Bronchus fibroblast of lung (primary cell): ENCODE results near the gene PMF1. TPM values are rescaled to one million over a fixed set of nuclear protein-coding genes. Genes with fewer than 3 reads are reported as not detected.

Experiments used
- total RNA-seq: library from RNA; depleted of rRNA; stranded (reverse); fragments of >200 nt; gene quantifications from 2 replicates; pipeline ENCODE4 v1.2.3, GENCODE V29; 2015

The PMF1 gene, protein sequence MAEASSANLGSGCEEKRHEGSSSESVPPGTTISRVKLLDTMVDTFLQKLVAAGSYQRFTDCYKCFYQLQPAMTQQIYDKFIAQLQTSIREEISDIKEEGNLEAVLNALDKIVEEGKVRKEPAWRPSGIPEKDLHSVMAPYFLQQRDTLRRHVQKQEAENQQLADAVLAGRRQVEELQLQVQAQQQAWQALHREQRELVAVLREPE
- total RNA-seq, result 78.7 and 84.4 TPM in 2 replicates

DNA sequence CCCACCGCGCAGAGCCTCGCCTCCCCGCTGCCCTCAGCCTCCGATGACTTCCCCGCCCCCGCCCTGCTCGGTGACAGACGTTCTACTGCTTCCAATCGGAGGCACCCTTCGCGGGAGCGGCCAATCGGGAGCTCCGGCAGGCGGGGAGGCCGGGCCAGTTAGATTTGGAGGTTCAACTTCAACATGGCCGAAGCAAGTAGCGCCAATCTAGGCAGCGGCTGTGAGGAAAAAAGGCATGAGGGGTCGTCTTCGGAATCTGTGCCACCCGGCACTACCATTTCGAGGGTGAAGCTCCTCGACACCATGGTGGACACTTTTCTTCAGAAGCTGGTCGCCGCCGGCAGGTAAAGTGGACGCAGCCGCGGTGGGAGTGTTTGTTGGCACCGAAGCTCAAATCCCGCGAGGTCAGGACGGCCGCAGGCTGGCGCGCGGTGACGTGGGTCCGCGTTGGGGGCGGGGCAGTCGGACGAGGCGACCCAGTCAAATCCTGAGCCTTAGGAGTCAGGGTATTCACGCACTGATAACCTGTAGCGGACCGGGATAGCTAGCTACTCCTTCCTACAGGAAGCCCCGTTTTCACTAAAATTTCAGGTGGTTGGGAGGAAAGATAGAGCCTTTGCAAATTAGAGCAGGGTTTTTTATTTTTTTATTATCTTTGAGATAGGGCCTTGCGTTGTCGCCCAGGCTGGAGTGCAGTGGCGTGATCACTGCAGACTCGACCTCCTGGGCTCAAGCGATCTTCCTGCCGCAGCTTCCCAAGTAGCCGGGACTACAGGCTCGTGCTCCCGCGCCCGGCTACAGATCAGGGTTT lies at the start of gene PMF1:
PMF1 (plus strand) TSS at position 175 of the 811 bp plus-strand sequence; CDS start at position 184, 9 bp downstream.

DNA sequence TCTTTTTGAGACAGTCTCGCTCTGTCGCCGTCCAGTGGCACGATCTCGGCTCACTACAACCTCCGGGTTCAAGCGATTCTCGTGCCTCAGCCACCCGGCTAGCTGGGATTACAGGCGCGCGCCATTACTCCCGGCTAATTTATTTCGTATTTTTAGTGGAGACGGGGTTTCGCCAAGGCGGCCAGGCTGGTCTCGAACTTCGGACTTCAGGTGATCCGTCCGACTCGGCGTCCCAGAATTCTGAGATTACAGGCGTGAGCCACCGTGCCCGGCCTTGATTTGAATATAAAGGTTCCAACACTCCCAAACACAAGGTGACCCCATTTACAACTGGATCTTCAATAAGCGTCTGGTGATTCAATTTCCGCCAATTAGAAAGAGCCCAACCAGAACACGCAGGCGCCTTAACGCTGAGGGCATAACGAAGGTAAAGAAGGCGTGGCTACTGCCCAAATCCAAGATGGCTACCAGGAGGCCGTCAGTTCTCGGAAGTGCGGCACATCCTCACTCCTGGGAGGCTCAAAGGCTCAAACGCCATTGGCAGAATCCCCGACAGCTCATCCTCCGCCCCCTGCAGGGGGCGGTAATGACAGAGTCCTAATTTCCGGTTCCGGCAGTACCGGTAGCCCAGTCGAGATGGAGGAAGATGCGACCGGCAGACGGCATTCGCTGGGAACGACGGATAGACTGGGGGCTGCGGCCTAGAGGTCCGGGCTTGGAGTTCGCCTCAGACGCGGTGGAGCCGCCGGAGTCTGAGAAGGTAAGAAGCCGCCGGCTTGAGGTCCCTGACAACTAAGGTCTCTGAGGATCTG lies 19.1 kb upstream of the PMF1 start, which contains the start of gene SLC25A44:
SLC25A44 (plus strand) TSS at position 617 of the 812 bp plus-strand sequence. CDS start 5,744 bp downstream, outside the sequence.

DNA sequence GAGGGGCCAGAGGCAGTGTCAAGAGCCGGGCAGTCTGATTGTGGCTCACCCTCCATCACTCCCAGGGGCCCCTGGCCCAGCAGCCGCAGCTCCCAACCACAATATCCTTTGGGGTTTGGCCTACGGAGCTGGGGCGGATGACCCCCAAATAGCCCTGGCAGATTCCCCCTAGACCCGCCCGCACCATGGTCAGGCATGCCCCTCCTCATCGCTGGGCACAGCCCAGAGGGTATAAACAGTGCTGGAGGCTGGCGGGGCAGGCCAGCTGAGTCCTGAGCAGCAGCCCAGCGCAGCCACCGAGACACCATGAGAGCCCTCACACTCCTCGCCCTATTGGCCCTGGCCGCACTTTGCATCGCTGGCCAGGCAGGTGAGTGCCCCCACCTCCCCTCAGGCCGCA lies 29.1 kb downstream of the PMF1 start, which contains the start of gene BGLAP:
BGLAP (plus strand) TSS at position 259 of the 400 bp plus-strand sequence; CDS start at position 307, 48 bp downstream.

DNA sequence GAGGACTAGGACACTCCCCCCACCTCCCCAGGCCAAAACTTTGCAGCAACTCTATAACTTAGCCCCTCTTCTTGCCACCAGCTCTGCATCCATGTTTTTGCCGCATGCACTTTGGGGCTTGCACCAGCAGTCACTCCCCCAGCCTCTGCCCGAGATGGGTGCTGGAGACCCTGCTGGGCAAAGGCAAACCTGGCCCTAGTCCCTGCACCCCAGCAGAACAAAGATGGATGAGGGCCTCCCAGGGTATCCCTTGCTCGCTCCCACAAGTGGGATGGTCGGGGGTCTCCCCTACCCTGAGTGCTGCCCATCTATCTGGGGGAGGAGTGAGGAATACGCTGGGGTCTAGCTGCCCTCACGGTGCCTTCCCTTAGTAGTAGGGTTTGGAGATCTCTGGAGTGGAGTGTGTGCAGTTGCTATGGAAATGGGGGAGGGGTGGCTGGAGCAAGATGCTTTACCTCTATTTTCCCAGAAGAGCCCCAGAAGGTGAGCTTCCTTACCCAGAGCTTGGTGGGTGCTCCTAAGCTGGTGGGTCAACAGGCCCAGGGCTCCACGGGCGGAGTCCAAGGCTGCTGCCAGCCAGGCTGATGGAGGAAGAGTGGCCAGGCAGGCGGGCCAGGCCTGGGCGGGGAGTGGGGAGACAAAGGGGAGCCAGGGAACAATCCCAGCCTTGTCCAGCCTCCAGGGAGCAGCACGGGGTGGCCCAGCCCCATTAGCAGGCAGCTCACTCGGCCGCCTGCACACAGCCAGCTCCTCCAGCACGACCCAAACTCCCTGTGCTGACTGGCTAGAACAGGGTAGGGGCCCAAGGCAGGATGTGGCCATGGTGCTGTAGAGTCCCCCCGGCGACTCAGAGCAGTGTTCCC lies 34.9 kb downstream of the PMF1 start, which contains the start of gene PAQR6:
PAQR6 (minus strand) TSS at position 597 of the 863 bp plus-strand sequence. CDS start 1,325 bp downstream, outside the sequence.

DNA sequence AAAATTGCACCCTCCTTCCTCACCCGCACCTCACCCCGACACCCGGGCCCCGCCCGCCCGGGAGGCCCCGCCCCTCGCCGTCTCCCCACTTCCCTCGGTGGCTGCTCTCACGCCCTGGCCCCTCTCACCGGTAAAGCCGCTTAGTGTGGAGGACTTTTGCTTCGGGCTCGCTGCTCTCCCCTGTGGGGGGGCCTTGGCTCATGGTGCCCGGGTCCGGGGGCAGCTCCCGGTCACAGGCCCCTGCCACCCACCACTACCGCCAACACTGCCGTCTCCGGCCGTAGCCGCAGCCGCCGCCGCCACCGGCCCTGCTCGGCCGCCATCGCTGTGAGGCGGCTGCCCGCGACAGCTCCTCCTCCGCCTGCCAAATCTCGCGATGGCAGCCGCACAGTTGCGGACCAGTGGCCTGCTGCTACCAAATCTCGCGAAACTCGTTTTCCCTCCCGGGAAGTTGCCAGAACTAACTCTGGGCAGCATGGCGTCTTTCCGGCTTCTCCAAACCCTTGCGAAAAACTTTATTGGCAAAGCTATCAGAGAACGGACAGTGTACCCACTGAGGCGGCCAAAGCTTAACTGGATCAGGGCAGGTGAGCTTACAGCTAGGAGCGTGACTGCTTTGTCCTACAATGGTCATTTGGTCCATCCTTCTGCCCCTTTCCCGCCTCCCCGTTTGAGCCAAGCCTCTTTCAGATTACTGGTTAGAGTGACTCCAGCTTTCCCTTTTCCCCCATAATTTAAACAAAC lies 69.8 kb downstream of the PMF1 start, which contains the start of gene SMG5:
SMG5 (minus strand) TSS at position 347 of the 744 bp plus-strand sequence; CDS start at position 202, 145 bp downstream.

DNA sequence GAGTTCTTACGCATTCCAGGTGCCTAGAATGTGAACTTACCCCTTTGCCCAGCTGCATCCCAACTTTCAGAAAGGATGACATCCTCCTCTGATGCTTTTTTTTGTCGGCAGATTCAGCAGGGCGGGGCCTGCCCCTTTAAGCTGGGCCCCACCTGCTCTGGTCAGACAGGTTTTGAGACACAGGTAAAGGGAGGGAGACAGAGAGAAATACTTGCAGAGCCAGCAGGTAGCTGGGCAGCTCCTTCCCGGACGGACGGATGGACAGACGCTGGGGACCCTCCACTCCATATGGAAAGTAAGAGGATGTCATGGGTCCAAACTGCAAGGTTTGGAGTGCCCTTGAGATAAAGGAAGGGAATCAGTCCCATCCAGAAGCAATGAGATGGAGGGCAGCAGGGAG lies 71.3 kb downstream of the PMF1 start, which contains the start of gene TMEM79:
TMEM79 (plus strand) TSS at position 214 of the 400 bp plus-strand sequence. CDS start 902 bp downstream, outside the sequence.

Other genes starting within 250 kb of the PMF1 start
- gene ARHGEF2, start 234.5 kb upstream of the PMF1 start, total RNA-seq, result 130 and 152 TPM in 2 replicates
- gene SSR2, start 192.1 kb upstream of the PMF1 start, total RNA-seq, result 431 and 503 TPM in 2 replicates
- 17.3 and 17.4 TPM in 2 replicates for gene UBQLN4, start 159.2 kb upstream of the PMF1 start, total RNA-seq
- gene LAMTOR2, start 158.2 kb upstream of the PMF1 start, total RNA-seq, result 80.4 and 88.7 TPM in 2 replicates
- 0.15 TPM in 1 of 2 replicates, not detected in the other for gene RAB25, start 151.8 kb upstream of the PMF1 start, total RNA-seq
- gene MEX3A, start 130.5 kb upstream of the PMF1 start, total RNA-seq, result 5.1 and 6.2 TPM in 2 replicates
- gene LMNA, start 98.3 kb upstream of the PMF1 start, total RNA-seq, result 888 and 901 TPM in 2 replicates
- 0.67 and 0.74 TPM in 2 replicates for gene SEMA4A, start 59.4 kb upstream of the PMF1 start, total RNA-seq
- gene SLC25A44, start 18.9 kb upstream of the PMF1 start, total RNA-seq, result 10.1 and 11.0 TPM in 2 replicates
- gene BGLAP, start 29.2 kb downstream of the PMF1 start, total RNA-seq, result 0.59 TPM in 1 of 2 replicates, not detected in the other
- 0.15 and 0.34 TPM in 2 replicates for gene PAQR6, start 35.0 kb downstream of the PMF1 start, total RNA-seq
- gene SMG5, start 69.8 kb downstream of the PMF1 start, total RNA-seq, result 32.3 and 33.0 TPM in 2 replicates
- gene TMEM79, start 71.3 kb downstream of the PMF1 start, total RNA-seq, result 1.8 and 2.5 TPM in 2 replicates
- gene GLMP, start 82.7 kb downstream of the PMF1 start, total RNA-seq, result 70.2 and 73.5 TPM in 2 replicates
- not detected in 2 replicates for gene VHLL, start 86.3 kb downstream of the PMF1 start, total RNA-seq
- 360 and 366 TPM in 2 replicates for gene CCT3, start 125.3 kb downstream of the PMF1 start, total RNA-seq
- gene TSACC, start 125.5 kb downstream of the PMF1 start, total RNA-seq, result 0.15 and 2.2 TPM in 2 replicates
- not detected in 2 replicates for gene RHBG, start 156.2 kb downstream of the PMF1 start, total RNA-seq